ENCODE results near the gene PSKH1.
A peak's percentile ranks its signal among the peaks of the same experiment; 100 is the strongest.

The PSKH1 gene

DNA sequence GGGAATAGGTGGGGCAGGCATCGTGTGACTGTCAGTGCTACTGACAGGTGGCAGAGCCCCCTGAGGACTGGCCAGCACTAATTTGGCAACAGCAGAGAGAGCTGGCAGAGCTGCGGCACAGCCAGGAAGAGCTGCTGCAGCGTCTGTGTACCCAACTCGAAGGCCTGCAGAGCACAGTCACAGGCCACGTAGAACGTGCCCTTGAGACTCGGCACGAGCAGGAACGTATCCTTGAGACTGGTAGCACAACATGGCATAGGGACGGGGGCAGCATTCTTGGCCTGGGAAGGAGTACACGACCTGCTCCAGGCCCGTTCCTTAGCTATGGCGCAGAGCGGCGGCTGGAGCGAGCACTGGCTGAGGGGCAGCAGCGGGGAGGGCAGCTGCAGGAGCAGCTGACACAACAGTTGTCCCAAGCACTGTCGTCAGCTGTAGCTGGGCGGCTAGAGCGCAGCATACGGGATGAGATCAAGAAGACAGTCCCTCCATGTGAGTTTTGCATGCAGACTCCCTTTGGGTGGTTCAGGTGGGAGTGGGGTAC lies 11.4 kb upstream of the PSKH1 start:
- H3K4me3 ChIP-seq (replicated peaks; ENCODE audit: low read depth, low read length) = no peak overlapping the region
- DNase-seq (ENCODE audit: extremely low read depth, low read depth) = no peak
- TF ChIP-seq, protein P1, sequence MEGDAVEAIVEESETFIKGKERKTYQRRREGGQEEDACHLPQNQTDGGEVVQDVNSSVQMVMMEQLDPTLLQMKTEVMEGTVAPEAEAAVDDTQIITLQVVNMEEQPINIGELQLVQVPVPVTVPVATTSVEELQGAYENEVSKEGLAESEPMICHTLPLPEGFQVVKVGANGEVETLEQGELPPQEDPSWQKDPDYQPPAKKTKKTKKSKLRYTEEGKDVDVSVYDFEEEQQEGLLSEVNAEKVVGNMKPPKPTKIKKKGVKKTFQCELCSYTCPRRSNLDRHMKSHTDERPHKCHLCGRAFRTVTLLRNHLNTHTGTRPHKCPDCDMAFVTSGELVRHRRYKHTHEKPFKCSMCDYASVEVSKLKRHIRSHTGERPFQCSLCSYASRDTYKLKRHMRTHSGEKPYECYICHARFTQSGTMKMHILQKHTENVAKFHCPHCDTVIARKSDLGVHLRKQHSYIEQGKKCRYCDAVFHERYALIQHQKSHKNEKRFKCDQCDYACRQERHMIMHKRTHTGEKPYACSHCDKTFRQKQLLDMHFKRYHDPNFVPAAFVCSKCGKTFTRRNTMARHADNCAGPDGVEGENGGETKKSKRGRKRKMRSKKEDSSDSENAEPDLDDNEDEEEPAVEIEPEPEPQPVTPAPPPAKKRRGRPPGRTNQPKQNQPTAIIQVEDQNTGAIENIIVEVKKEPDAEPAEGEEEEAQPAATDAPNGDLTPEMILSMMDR (IDR thresholded peaks at IDR 0.05; ENCODE audit: low read depth, low read length, missing control alignments) = no peak

DNA sequence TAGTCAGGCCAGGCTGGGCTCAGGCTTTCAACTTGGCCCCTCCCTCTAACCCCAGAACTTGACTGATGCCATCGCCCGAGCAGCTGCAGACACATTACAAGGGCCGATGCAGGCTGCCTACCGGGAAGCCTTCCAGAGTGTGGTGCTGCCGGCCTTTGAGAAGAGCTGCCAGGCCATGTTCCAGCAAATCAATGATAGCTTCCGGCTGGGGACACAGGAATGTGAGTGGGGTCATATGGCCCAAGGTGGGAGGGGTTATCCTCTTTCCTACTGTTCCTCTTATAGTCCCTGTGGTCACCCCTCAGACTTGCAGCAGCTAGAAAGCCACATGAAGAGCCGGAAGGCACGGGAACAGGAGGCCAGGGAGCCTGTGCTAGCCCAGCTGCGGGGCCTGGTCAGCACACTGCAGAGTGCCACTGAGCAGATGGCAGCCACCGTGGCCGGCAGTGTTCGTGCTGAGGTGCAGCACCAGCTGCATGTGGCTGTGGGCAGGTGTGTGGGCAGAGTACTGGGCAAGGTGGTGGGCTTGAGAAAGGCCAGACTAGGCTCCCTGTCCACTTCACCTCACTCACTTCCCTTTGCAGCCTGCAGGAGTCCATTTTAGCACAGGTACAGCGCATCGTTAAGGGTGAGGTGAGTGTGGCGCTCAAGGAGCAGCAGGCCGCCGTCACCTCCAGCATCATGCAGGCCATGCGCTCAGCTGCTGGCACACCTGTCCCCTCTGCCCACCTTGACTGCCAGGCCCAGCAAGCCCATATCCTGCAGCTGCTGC lies 10.5 kb upstream of the PSKH1 start:
- TF ChIP-seq, protein P1 (IDR thresholded peaks at IDR 0.05; ENCODE audit: low read depth, low read length, missing control alignments) = no peak
- no peak overlapping the region for H3K4me3 ChIP-seq (replicated peaks; ENCODE audit: low read depth, low read length)
- DNase-seq (ENCODE audit: extremely low read depth, low read depth) = no peak

DNA sequence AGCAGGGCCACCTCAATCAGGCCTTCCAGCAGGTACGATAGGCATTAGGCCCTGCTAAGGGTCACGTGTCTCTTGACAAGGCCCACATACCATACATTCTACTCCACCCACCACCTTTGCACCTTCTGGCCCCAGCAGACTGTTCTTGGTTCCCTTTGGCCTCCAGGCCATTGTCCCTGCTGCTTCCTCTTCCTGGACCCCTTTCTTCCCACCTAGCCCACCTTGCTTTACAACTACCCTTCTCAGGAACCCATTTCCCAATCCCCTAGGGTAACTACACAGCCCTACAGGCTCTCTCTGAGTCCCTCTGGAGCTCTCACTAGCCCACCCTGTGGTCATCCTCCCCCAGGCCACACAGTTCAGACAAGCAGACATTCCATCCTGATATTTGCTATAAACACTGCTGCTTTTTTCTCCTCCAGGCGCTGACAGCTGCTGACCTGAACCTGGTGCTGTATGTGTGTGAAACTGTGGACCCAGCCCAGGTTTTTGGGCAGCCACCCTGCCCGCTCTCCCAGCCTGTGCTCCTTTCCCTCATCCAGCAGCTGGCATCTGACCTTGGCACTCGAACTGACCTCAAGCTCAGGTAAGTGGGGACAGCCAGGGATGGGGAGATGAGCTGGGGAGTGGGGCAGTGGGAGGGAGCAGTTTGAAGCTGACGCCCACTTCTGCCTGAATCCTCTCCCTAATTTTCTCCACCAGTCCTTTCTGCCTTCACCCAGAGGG lies 9.7 kb upstream of the PSKH1 start:
- TF ChIP-seq, protein P1 (IDR thresholded peaks at IDR 0.05; ENCODE audit: low read depth, low read length, missing control alignments) = no peak
- DNase-seq (ENCODE audit: extremely low read depth, low read depth) = no peak

DNA sequence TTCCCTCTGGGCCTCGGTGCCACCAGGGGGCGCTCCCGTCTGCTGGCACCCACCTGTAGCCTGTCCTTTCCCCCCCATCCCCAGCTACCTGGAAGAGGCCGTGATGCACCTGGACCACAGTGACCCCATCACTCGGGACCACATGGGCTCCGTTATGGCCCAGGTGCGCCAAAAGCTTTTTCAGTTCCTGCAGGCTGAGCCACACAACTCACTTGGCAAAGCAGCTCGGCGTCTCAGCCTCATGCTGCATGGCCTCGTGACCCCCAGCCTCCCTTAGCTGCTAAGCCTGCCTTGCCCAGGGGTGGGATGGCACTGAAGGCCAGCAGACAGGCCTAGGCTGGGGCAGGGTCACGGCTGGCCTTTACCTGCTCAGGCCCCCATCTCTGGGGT lies 9.2 kb upstream of the PSKH1 start:
- DNase-seq (ENCODE audit: extremely low read depth, low read depth) = no peak
- no peak overlapping the region for H3K4me3 ChIP-seq (replicated peaks; ENCODE audit: low read depth, low read length)
- TF ChIP-seq, protein P1 (IDR thresholded peaks at IDR 0.05; ENCODE audit: low read depth, low read length, missing control alignments) = peak; percentile 94

More for the DNA sequence above, 9.7 kb upstream of the PSKH1 start:
- no peak overlapping the region for H3K4me3 ChIP-seq (replicated peaks; ENCODE audit: low read depth, low read length)

DNA sequence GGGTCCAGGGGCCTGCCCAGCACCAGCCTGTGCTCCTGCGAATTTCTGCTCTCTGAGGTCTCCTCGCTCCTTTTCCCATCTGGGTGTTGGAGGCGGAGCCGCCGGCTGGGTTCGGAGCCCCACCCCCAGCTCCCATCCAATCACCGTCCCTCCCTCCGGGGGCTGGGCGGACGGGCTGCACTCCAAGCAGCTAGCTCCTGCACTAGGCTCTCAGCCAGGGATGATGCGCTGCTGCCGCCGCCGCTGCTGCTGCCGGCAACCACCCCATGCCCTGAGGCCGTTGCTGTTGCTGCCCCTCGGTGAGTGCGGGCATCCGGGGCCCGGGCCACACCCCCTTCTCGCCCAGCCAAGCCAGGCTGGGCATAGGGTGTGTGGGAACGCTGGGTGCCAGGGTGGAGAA lies 8.4 kb upstream of the PSKH1 start, which contains the start of gene NRN1L:
NRN1L (plus strand) TSS at position 202 of the 400 bp plus-strand sequence; CDS start at position 221, 19 bp downstream.
- peak; percentile 78 for DNase-seq (ENCODE audit: extremely low read depth, low read depth)
- no peak within 1 kb of the TSS for H3K4me3 ChIP-seq (replicated peaks; ENCODE audit: low read depth, low read length)
- TF ChIP-seq, protein P1 (IDR thresholded peaks at IDR 0.05; ENCODE audit: low read depth, low read length, missing control alignments) = no peak

DNA sequence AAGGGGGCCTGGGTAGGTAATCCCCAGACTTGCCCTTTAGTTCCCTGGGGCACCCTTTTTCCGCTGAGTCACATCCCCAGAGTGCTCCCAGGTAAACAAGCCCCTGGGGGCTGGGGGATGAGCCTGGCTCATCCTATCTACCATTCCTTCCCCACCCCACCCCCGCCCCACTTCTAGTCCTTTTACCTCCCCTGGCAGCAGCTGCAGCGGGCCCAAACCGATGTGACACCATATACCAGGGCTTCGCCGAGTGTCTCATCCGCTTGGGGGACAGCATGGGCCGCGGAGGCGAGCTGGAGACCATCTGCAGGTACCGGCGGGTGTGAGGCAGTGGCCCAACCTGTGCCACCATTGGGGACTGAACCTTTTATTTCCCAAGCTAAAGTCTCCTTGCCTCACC lies 7.5 kb upstream of the PSKH1 start:
- no peak for DNase-seq (ENCODE audit: extremely low read depth, low read depth)
- no peak overlapping the region for H3K4me3 ChIP-seq (replicated peaks; ENCODE audit: low read depth, low read length)
- TF ChIP-seq, protein P1 (IDR thresholded peaks at IDR 0.05; ENCODE audit: low read depth, low read length, missing control alignments) = no peak
